Jurkat, Clone E6-1 (cell line): ENCODE results near the gene NRCAM.
"Not testable (repeated sequence)": the region's sequence is repeated elsewhere in the genome, so short reads cannot be mapped to it uniquely, and the experiment has no call there.

ENCODE experiments used
- DNase-seq: peaks from one replicate; pipeline ENCODE4 v3.0.0-alpha.2; 2011; ENCODE audit warnings: low read depth, low spot score
- H3K4me3 ChIP-seq: 2 replicates; pipeline ENCODE4 v1.5.1; 2011; ENCODE audit warnings: mild to moderate bottlenecking, low read length, control low read depth, moderate library complexity

The NRCAM gene

DNA sequence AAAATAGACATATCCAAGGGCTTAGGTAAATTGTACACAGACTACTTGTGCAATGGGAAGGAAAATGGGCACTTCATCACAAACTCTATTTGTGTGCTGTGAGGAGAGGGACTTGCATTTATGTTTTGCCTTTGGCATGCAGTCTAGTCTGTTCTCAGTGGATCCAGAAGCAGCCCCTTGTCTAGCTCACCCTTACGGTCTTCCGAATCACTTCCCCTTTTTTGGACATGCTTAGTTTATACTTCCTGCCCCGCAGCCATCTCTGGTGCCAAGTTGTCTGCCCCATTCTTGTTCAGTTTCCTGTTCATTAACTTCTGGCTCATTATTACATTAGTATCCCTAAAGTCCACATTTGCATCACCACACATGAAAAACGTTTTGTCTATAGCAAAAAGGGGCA is 161.6 kb downstream of the NRCAM start:
- DNase-seq: no peak
- no peak overlapping the region for H3K4me3 ChIP-seq

DNA sequence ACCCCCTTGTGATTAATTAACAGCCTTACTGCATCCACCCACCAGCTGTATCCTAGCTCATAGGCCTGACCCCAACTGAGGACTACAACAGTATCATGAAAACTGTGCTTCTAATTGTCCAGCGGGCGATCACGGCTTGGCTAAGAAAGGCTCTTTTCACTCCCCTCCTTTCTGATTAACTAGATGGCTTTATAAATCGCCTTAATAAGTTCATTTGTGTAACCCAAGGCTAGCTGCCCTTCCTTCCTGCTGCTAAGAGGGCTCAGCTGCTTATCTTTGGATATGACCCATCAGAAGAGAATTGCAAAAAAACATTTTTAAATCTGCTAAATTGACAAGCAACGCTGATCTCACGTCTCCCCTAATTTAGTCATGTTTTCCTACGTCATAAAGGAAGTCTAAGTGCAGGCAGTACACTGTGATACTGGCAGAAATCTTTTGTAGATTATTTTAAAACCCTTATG is 163.1 kb downstream of the NRCAM start:
- no peak for DNase-seq
- no peak overlapping the region for H3K4me3 ChIP-seq

DNA sequence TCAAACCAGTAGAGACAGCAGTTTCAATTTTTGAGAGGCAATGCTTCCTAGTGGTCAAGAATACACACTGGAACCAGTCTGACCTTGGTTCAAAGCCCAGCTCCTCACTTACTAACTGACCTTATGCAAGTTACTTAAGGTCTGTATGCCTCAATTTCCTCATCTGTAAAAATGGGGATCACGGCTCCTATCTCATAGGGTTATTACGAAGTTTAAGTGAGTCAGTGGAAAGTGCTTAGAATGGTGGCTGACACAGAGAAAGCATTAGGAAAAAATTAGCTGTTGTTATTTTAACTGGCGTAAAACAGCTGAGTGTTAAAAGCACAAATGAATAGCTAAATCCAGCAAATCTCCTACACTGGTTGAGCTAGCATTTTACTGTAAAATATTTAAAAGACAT is 163.7 kb downstream of the NRCAM start:
- H3K4me3 ChIP-seq: no peak overlapping the region
- no peak for DNase-seq

DNA sequence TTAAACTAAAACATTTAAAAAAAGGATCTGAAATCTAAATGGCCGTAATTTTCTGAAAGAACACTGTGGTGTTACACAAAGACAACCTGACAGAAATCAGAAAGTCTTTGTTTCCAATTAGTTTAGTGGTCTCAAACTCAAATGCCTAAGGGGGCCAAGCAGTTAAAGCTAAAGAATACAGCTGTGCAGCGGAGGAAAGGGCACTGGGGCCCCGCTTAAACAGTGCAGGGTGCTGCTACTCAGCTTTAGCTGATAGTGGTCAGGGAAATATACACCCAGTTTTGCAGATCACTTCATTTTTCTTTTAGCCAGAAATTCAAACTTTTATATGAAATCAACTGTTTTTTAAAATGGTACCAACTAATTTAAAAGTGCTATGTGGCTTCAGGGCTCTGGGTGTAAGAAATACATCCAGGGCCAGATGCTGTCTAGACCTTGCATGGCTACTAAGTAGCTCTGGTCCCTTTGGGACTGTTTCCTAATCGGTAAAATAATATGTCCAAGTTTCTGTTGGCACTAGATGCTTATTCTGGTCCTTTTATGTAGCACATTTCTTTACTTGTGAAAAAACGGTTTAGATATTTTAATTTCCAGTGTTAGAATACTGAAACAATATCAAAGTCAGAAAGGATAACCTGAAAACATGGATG is 164.3 kb downstream of the NRCAM start:
- DNase-seq: no peak

DNA sequence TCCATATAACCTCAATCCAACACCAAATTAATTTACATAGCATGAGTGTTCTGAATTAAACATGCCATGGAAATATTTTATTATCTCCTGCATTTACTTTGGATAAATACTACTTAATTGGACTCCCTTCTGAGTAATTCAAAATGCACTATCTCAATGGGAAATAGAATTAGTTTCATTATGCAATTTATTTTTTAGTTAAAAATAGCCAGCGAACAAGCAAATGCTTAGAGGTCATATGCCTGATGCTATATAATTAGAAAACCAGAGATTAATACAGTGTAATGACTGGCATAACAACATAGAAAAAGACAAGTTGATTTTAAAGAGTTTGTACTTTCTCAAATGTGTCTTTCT is 165.1 kb downstream of the NRCAM start:
- no peak for DNase-seq
- H3K4me3 ChIP-seq: no peak overlapping the region

More for the DNA sequence above, 164.3 kb downstream of the NRCAM start:
- no peak overlapping the region for H3K4me3 ChIP-seq

DNA sequence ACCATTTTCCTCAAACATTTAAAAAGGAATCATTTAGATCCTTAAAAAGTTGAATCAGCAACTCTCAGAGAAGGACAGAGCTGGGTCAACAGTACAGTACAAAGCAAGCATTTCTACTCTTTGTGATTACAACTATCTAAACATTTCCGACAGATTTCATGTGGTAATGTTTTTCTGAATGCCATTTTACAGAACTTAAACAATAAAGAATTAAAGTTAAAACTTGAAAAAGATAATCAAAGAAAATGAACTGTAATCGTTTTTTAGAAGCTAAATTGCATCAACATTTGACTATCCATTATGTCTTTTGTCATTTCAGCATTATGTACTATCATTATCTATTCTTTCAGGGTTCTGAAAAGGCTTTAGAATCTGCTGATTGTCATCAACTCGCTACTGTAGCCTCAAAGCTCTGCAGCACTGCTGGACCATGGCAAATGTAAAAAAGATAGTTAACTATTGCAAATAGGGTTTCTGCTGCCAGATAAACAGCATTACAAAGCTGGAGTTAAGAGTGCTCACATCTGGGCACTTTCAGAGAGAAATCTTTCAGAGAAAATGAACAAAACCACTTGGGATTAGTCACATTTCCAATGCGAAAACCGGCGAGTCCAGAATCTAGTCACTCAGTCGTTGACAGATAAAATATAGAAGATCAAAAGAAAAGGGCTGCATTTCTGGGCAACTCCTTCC is 165.6 kb downstream of the NRCAM start:
- DNase-seq: no peak
- no peak overlapping the region for H3K4me3 ChIP-seq

DNA sequence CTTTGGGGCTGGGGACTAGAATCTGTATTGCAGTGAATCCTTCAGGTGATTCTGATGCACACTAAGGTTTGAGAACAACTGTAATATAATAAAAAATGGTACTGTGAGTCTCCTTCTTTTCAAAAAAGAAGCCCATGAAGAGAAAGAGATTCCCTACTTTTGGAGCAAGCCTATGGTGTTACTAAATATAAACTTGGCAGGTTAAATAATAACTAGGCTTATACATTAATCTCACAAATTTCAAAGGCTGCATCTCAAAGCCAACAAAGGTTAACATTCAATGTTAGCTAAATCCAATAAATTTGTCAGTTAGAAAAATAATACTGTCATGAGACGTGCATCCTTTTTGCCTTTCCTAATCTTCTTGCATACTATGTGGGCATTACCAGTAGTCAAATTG is 166.4 kb downstream of the NRCAM start:
- no peak overlapping the region for H3K4me3 ChIP-seq
- DNase-seq: no peak

DNA sequence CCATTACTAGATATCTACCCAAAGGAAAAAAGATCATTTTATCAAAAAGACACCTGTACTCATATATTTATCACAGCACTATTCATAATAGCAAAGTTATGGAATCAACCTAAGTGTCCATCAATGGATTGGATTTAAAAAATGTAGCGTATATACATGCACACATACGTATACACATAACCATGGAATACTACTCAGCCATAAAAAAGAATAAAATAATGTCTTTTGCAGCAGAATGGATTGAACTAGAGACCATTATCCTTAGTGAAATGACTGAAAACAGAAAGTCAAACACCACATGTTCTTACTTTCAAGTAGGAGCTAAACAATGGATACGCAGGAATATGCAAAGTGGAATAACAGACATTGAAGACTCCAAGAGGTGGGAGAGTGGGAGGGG is 168.4 kb downstream of the NRCAM start:
- no peak for DNase-seq
- H3K4me3 ChIP-seq: no peak overlapping the region

DNA sequence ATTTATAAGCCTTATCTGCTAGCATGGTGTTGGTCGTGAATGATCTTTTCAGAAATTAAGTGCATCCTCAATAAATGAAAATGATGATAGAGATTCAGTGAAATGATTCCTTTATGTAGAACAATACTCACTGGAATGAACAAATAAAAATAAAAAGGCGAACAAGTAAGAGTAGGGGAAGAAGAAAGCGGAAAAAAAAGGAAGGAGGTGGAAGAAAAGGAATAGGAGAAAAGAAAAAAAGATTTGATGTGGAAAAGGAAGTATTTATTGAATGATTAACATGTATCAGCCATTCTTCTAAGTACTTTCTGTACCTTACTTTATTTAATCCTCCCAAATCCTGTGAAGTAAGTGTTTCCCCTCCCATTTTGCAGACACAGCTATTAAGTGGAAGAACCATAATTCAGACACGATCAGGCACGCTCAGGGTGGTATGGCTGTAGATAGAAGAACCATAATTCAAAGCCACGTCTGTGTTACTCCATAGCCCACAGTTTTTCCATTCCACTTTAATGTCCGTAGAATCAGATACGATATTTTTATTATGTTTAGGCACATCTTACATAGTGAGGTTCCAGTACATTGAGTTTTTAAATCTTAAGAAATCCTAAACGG is 169.8 kb downstream of the NRCAM start:
- DNase-seq: no peak

DNA sequence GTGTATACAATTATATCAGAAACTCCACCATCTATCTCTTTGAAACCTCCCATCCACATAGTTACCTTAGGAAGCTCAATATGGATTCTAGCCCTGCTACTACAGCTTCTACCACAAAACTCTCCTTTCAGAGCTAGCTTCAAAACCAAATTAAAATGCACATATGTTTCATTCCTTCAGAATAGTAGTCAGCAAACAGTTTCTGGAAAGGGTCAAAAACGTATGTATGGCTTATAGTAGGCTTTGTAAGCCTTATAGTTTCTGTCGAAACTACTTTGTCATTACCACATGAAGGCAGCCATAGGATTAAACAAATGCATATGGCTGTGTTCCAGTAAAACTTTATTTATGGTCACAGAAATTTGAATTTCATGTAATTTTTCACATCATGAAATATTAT is 170.5 kb downstream of the NRCAM start:
- DNase-seq: no peak
- H3K4me3 ChIP-seq: no peak overlapping the region

More for the DNA sequence above, 169.8 kb downstream of the NRCAM start:
- no peak overlapping the region for H3K4me3 ChIP-seq

DNA sequence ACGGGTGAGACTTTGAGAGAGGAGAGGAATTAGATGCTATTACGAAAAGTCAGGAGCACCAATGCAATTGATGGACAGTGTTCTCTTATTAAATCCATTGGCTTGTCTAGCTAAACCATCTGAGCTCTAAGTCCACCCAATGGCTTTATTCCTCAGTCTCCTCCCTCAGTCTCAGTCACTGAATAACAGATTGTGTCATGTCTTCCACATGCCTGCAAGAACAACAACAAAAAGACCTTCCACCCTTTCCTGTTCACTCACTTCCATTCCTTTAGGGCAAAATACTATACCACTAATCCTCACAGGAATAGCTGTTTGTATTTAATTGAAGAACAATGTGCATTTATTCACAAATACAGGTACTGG is 171.2 kb downstream of the NRCAM start:
- no peak for DNase-seq
- no peak overlapping the region for H3K4me3 ChIP-seq

DNA sequence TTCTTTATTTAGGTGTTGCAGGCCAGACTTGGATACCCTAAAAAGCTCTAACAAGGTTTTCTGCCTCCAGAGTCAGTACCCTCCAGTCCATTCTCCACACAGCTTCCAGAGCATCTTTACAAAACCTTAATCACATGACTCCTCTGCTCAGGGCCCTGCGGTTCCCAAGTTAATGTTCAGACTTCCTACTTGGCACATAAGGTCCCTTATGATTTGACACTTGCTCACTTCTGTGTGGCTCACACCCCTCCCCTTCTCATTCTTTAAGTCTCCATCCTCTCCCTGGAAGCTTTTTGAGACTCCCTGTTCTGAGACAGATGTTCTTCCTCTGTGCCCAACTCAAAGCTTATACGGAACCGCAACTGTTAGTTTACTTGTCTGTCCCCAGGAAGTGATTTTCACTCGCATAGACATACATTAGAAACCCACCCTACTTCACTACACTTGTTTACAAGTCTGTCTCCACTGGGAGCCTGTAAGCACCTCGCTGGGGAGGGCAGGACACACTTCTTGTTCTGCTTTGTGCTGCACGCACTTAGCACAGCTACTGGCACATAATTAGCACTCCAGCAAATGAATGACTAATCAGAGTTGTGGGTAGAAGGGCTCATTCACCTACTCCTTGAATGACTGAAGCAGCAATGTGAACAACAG is 171.8 kb downstream of the NRCAM start:
- no peak for DNase-seq
- H3K4me3 ChIP-seq: no peak overlapping the region

DNA sequence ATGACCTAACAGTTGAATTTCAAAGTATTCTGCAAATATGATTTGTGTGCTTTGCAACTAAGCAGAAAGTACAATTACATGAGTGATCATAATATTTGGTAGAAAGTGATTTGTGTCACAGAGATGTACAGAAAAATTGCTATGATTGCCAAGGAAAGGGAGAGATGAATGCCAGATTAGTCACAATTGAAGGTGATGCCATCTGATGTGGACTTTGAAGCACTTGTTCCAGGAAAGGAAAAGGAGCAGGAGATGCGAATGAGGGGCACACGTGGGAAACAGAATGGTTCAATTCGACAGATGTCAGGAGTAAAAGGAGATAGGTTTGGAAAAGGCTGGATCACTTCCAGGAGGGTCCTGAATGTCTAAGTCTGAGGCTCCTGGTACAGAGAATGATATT is 173.0 kb downstream of the NRCAM start:
- DNase-seq: no peak
- H3K4me3 ChIP-seq: no peak overlapping the region

DNA sequence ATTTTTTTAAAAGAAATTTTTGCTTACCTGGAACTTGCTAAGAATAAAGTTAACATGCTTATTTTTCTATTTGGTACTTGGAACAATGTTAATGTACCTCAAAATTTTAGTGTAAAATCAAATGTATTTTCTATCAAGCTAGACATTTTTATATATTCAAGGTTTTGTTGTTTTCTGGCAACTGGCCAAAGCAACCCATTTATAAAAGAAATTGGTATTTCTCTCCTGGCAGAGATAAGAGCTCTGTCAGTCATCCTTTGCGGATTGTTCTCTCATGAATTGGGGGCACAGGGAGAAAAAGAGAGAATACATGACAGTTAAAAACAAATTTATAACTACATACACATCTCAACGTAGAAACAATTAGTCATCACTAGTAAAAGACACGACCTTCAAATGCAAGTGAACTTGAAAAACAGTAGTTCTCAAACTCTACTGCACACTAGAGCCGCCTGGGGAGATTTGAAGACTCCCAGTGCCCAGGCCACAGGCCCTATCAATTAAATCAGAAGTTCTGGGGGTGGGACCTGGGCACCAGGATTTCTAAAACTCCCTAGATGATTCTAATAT is 173.7 kb downstream of the NRCAM start:
- no peak for DNase-seq
- H3K4me3 ChIP-seq: no peak overlapping the region

DNA sequence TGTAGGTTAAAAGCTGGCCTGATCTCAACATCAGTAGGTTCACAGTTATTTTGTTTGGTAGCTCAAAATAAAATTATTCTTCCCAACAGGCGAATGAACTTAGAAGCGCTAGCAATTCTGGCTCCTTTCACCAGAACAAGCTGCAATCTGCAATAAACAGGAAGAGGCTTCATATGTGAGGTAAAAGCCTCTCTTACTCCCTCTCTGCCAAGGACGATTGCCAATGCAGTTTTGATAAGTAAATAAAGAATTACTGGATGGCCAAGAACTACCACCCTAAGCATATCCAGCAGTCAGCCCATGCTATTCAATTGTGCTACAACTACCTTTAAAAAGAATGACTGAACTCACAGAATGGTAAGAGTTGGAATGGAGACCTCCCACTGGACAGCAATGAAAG is 176.1 kb downstream of the NRCAM start:
- H3K4me3 ChIP-seq: no peak overlapping the region
- DNase-seq: no peak

DNA sequence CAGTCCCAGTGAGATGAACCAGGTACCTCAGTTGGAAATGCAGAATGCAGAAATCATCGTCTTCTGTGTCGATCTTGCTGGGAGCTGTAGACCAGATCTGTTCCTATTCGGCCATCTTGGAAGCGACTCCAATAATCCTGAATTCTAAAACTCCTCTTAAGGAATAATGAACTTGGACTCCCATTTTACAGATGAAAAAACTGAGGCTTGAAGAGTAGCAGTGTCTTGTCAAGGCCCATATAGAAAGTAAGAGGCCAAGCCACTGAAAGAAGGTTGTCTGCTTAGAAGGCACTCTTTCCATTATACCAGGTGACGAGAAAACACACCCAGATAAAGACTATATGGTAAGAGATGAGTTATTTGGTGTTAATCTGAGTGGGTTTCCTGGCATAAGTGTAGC is 177.5 kb downstream of the NRCAM start:
- no peak overlapping the region for H3K4me3 ChIP-seq
- DNase-seq: no peak

DNA sequence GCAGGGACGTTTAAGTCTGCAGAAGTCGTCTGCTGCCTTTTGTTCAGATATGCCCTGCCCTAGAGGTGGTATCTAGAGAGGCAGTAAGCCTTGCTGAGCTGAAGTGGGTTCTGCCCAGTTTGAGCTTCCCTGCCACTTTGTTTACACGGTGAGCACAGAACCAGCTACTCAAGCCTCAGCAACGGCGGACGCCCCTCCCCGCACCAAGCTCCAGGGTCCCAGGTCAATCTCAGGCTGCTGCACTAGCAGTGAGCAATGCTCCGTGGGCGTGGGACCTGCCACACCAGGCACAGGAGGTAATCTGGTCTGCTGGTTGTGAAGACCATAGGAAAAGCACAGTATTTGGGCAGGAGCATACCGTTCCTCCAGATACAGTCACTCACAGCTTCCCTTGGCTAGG is 178.0 kb downstream of the NRCAM start:
- H3K4me3 ChIP-seq: no peak overlapping the region
- no peak for DNase-seq

DNA sequence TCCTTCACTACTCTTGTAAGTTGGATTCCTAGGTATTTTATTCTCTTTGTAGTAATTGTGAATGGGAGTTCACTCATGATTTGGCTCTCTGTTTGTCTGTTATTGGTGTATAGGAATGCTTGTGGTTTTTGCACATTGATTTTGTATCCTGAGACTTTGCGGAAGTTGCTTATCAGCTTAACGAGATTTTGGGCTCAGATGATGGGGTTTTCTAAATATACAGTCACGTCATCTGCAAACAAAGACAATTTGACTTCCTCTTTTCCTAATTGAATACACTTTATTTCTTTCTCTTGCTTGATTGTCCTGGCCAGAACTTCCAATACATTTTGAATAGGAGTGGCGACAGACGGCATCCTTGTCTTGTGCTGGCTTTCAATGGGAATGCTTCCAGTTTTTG is 181.8 kb downstream of the NRCAM start:
- H3K4me3 ChIP-seq, DNase-seq: not testable (repeated sequence)

DNA sequence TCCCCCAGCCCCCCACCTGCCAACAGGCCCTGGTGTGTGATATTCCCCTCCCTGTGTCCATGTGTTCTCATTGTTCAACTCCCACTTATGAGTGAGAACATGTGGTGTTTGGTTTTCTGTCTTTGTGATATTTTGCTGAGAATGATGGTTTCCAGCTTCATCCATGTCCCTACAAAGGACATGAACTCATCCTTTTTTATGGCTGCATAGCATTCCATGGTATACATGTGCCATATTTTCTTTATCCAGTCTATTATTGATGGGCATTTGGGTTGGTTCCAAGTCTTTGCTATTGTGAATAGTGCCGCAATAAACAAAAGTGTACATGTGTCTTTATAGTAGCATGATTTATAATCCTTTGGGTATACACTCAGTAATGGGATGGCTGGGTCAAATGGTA is 183.3 kb downstream of the NRCAM start:
- H3K4me3 ChIP-seq: not testable (repeated sequence)

More for the DNA sequence above, 183.3 kb downstream of the NRCAM start:
- not testable (repeated sequence) for DNase-seq
